ENCODE data around the gene HTRA3.

- TF ChIP-seq POLR2AphosphoS5 (IDR thresholded peaks at IDR 0.05) (no peak), CTCF (IDR thresholded peaks at IDR 0.05) (no peak)
Measured at GRCh38 chr4:8346838-8347605, 77.5 kb downstream of the HTRA3 start.
